ENCODE measurements around the gene MCL1.

Gene MCL1

GRCh38 chr1:150555971-150556865 lies 23.2 kb downstream of the MCL1 start:
- no peak for DNase-seq (ENCODE audit: low spot score)

DNA sequence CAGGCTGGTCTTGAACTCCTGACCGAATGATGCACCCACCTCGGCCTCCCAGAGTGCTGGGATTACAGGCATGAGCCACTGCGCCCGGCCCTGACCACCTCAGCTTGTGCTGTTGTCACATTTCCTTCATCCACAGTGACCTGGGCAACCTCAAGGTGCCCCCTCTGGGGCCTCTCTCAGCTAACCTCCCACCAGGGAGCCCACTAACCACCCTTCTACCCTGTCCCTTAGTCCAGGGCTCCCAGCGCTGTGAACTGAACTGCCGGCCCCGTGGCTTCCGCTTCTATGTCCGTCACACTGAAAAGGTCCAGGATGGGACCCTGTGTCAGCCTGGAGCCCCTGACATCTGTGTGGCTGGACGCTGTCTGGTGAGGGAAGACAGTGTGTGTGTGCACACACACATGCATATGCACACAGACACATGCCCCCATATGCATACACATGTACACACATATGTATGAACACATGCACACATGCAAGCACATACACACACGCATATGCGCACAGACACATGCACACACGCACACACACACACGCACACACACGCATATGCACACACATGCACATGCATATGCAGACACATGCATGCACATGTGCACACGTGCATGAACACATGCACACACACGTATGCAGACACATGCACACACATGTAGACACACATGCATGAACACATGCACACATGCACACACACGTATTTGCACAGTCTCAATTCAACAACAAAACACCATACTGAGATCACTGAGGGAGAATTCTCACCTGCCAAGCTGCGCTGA lies 24.0 kb downstream of the MCL1 start:
- DNase-seq (ENCODE audit: low spot score): no peak

GRCh38 chr1:150554086-150554452 lies 25.3 kb downstream of the MCL1 start:
- no peak for DNase-seq (ENCODE audit: low spot score)

- no peak for DNase-seq (ENCODE audit: low spot score)
These were observed 25.9 kb downstream of the MCL1 start for GRCh38 chr1:150553392-150554085.

GRCh38 chr1:150552911-150553289 lies 26.5 kb downstream of the MCL1 start:
- no peak for DNase-seq (ENCODE audit: low spot score)

GRCh38 chr1:150552128-150552910 lies 27.1 kb downstream of the MCL1 start:
- peak; percentile 94 for DNase-seq (ENCODE audit: low spot score)

- DNase-seq (ENCODE audit: low spot score): no peak
These were observed 27.7 kb downstream of the MCL1 start for GRCh38 chr1:150551784-150552127.

DNA sequence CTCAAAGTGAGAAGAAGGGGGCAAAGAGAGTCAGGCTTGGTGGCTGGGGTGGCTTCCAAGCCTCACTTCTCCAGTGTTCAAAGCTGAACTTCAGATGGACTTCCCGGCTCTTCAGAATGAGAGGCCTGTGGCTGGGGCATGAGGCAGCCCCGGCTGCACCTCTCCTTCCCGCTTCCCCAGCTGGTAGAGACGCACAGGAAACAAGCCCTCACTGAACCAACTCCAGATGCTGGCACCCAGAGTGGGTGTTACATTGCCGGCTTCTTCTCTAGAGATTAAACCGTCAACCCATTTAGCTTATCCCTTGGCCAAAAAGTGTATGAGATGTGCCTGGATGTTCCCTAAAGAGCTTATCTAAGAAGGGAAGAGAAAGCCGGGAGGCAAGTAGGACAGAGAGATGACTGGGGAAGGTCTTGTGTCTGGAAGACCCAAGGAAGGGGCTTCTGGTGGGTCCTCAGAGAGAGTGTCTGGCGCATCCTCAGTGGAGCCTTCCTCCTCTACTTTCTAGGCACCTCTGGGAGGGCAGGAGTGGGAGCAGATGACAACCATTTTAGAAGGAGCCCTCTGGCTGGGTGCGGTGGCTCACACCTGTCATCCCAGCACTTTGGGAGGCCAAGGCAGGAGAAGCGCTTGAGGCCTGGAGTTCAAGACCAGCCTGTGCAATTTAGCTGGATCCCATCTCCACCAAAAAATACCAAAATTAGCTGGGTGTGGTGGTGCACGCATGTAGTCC lies 28.2 kb downstream of the MCL1 start:
- DNase-seq (ENCODE audit: low spot score): no peak

- no peak for DNase-seq (ENCODE audit: low spot score)
These were observed 29.0 kb downstream of the MCL1 start for GRCh38 chr1:150550222-150551050.

DNA sequence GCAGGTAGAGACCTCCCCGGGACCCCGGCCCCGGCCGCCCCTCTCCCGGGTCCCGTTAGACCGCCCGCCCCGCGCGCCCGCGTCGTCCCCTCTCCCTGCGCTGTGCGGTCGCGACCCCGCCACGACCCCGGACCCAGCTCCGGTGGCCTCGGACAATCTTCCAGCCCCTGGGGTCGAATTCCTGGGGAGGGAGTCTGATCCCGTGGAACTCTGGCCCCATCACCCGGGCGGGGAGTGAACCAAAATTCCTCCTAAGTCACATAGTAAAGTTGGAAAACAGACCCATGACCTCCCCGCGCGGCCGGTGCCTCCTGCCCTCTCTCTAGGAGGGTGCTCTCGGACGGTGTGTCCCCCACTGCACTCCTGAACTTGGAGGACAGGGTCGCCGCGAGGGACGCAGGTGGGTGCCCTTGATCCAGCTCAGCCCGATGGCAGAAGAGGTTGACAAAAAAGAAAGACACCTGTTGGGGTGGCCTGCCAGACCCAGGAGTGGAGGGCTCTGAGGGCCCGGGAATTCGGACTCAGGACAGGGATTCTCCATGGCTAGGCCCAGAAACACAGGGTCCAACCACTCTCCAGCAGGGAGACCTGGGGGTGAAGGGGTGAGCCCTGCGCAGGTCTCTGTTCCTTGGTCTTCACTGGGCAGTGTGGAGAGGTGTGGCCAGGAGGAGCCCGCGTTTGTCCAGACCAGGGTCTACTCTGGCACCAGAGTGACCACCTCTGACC lies 29.8 kb downstream of the MCL1 start:
- peak; percentile 85 for DNase-seq (ENCODE audit: low spot score)

DNA sequence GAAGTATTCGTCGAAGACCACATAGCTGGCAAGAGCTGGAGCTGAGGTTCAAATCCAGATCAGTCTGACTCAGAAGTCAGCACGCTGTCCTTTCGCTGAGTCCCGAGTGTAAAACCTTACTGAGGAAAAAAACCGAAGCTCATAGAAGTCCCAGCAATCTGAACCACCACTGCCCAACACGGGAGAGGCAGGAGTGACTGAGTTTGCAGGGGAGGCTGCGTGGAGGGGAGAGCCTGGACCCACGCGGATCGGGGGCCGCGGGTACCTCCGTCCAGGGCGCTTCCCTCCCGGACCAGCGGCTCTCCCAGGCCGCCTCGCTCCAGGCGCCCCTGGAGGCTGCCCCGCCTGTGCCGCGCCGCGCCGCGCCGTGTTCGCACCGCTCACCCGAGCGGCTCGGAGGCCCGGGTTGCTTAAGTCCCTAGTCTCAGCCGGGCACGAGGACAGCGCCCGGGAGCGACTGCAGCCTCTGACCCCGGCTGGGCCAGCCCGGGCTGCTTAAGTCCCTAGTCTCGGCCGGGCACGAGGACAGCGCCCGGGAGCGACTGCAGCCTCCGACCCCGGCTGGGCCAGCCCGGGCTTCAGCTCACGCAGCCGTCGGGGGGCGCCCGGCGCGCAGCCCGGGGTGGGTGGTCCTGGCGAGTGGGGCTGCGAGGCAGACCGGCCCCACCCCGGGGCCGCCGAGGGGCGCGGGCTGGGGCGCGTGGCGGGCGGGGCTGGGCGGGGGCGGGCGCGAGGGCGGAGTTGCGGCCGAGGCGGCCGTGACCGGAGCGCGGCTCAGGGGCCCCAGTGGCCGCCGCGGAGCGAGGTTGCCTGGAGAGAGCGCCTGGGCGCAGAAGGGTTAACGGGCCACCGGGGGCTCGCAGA lies 30.5 kb downstream of the MCL1 start, which contains the start of gene ADAMTSL4:
Gene ADAMTSL4, plus strand, starts transcription at position 777 of the 864 bp plus-strand sequence. CDS start 2,881 bp downstream, outside the sequence.
- peak; percentile 88 for DNase-seq (ENCODE audit: low spot score)

DNA sequence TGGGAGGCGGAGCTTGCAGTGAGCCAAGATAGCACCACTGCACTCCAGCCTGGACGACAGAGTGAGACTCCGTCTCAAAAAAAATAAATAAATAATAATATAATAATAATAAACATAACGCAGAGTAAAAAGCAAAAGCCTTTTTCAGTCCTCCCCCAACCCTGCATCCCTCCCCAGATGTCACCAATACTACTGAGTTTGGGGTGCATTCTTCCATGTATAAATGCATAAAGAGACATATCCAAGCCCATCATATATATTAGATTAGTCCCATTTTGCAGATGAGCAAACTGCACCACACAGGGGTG lies 31.1 kb downstream of the MCL1 start:
- DNase-seq (ENCODE audit: low spot score): no peak

- no peak for DNase-seq (ENCODE audit: low spot score)
These were observed 33.0 kb downstream of the MCL1 start for GRCh38 chr1:150546294-150546937.

- no peak for DNase-seq (ENCODE audit: low spot score)
These were observed 33.9 kb downstream of the MCL1 start for GRCh38 chr1:150545486-150546032.

GRCh38 chr1:150544204-150544603 lies 35.2 kb downstream of the MCL1 start:
- DNase-seq (ENCODE audit: low spot score): no peak

DNA sequence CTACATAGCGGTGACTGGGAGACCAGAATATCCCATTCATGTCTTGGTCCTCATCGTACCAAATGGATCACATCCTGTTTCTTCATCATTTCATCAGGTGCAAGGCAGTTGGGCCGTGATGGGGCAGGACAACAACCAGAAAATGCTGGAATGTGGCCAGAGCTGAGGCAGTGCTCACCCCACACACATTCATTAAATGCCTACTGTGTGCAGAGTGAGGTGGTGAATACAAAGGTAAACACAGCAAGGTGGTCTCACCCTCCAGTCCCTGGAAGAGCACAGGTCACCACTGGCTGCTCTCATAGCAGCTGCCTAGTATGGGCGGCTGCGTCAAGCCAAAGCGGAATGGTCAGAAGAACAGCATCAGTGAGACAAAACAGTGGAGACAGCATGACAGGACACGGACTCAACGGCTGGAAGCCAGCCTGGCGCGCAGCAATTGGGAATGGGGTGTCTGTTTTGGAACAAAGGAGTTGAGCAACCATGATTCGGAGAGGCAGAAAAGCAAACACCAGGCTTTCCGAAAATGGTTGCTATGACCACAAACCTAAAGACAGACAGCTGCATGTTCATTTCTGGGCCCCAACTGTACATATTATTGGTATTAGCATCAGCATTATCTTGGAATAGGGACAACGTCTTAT lies 35.8 kb downstream of the MCL1 start:
- no peak for DNase-seq (ENCODE audit: low spot score)

Data from HuH-7.5 (cell line).